ENCODE data around the gene RAD51B. TPM values are rescaled to one million over a fixed set of nuclear protein-coding genes. Genes with fewer than 3 reads are reported as not detected.
A peak's percentile ranks its signal among the peaks of the same experiment; 100 is the strongest.

Gene RAD51B
- total and polyA plus RNA-seq, 4 donors, result 2.5 to 95.0 (median 9.6) TPM

DNA sequence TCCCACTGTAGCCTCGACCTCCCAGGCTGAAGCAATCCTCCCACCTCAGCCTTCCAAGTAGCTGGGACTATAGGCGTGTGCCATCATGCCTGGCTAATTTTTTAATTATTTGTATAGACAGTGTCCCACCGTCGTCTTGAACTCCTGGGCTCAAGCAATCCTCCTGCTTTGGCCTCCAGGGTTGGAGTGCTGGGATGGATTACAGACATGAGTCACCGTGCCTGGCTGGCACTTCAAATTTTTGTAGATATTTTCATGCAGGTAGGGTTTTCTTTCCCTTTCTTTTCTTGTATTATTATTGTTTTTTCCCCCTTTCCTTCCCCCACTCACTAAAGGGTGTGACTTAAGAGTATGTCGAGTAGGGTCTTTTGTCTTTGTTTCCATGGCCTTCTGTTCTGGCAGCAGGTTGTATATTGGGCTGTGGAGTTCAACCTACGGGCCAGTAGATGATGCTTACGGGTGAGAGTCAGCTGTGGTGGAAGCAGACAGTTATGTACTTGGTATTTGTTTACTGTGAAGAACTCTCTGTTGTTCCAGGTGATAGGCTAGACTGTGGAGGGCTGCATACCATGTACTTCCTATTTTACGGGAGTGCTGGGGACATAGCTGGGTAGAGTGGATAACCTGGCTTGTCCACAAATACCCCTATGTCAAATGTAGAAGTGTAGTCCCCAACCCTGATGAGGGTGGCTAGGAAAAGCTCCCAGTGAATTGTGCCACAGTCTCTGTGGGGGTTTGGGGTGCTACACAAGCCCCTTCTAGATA lies 30.7 kb downstream of the RAD51B start:
- Histone ChIP-seq H3K4me1 (ENCODE audit: control insufficient read depth in 5 of 5, insufficient read depth in 5 of 5, low read length in 5 of 5) (no peaks in the 10 kb centered on the region), H3K27me3 (ENCODE audit: control insufficient read depth in 3 of 3, insufficient read depth in 3 of 3, low read length in 2 of 3) (no peaks in the 10 kb centered on the region), H3K9me3 (ENCODE audit: control insufficient read depth in 4 of 4, insufficient read depth in 3 of 4, low read length in 3 of 4) (peaks cover 0 to 6% (median 2%) of the 10 kb centered on the region in 4 donors), H3K27ac (ENCODE audit: low read depth in 1 of 2, low read length in 1 of 2) (no peak overlapping the region), H3K36me3 (ENCODE audit: control insufficient read depth in 4 of 4, insufficient read depth in 4 of 4, low read length in 4 of 4) (no peaks in the 10 kb centered on the region), H3K9ac (ENCODE audit: insufficient read depth in 1 of 2, low read length in 2 of 2) (no peak overlapping the region), H3K4me3 (no peak overlapping the region)
- ATAC-seq (ENCODE audit: insufficient read depth, low FRiP score), result no peak
- no peak for DNase-seq
- 88 to 92% methylated on average over 9 of the region's 9 CpGs for WGBS, 2 donors
- TF ChIP-seq, protein P1, sequence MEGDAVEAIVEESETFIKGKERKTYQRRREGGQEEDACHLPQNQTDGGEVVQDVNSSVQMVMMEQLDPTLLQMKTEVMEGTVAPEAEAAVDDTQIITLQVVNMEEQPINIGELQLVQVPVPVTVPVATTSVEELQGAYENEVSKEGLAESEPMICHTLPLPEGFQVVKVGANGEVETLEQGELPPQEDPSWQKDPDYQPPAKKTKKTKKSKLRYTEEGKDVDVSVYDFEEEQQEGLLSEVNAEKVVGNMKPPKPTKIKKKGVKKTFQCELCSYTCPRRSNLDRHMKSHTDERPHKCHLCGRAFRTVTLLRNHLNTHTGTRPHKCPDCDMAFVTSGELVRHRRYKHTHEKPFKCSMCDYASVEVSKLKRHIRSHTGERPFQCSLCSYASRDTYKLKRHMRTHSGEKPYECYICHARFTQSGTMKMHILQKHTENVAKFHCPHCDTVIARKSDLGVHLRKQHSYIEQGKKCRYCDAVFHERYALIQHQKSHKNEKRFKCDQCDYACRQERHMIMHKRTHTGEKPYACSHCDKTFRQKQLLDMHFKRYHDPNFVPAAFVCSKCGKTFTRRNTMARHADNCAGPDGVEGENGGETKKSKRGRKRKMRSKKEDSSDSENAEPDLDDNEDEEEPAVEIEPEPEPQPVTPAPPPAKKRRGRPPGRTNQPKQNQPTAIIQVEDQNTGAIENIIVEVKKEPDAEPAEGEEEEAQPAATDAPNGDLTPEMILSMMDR (IDR thresholded peaks at IDR 0.05; ENCODE audit: control extremely low read depth, extremely low read depth), result no peak

DNA sequence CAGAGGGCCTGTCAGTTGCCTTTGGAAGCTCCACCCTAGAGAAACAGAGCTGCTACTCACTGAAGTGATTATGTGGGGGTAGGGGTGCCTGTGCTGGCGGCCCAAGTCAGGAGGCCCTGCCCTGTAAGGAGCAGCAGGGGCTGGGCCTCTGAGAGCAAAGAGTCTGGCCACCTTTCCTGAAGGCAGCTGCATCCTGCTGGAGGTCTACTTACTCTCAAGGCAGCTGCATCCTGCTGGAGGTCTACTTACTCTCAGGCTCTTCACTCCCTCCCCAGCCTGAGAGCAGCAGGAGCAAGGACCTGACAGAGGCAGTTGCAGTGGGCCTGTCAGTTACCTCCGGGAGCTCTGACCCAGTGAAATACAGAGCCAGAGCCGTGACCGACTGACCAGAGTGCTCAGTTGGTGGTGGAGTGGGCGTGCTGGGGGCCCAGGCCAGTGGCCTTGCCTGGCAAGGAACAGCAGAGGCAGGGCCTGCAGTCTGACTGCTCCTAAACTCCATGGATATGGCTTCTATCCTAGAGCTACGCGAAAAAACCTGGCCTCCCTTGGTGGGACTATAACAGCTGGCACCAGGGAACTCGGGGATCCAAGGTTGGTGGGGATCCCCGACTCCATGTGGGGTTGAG lies 32.3 kb downstream of the RAD51B start:
- Histone ChIP-seq H3K36me3 (ENCODE audit: control insufficient read depth in 4 of 4, insufficient read depth in 4 of 4, low read length in 4 of 4) (no peaks in the 10 kb centered on the region), H3K9me3 (ENCODE audit: control insufficient read depth in 4 of 4, insufficient read depth in 3 of 4, low read length in 3 of 4) (peaks cover 0 to 3% (median 0%) of the 10 kb centered on the region in 4 donors), H3K27ac (ENCODE audit: low read depth in 1 of 2, low read length in 1 of 2) (no peak overlapping the region), H3K4me3 (no peak overlapping the region), H3K9ac (ENCODE audit: insufficient read depth in 1 of 2, low read length in 2 of 2) (no peak overlapping the region), H3K27me3 (ENCODE audit: control insufficient read depth in 3 of 3, insufficient read depth in 3 of 3, low read length in 2 of 3) (no peaks in the 10 kb centered on the region), H3K4me1 (ENCODE audit: control insufficient read depth in 5 of 5, insufficient read depth in 5 of 5, low read length in 5 of 5) (no peaks in the 10 kb centered on the region)
- peak in 1 of 3 donors; percentile 11 for DNase-seq
- no peak for ATAC-seq (ENCODE audit: insufficient read depth, low FRiP score)
- WGBS, 2 donors, result 72 to 83% methylated on average over 9 of the region's 9 CpGs
- TF ChIP-seq, protein P1 (IDR thresholded peaks at IDR 0.05; ENCODE audit: control extremely low read depth, extremely low read depth), result no peak

DNA sequence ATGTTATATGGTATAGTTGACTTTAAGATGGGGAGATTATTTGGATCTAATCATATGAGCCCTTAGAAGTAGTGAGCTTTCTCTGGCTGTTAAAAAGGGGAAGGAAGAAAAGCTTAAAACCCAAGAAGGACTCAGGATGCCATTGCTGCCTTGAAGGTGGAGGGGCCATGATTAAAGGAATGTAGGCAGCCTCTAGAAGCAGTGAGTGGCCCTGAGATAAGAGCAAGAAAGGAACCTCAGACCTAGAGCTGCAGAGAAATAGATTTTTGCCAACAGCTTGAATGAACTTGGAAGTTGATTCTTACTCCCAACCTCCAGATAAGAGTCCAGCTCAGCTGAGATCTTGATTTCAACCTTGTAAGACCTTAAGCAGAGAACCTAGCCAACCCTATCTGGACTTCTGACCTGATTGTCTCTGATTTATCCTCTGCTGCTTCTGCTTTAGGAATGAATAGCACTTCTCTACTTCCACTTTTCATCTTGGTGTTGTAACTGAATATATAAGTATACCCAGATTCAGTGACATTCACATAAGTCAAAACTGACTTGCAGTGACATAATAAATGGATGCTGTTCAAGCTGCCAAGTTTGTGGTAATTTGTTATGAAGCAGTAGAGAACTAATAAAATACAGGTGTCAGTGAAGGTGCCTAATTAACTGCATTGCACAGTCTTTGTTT lies 33.5 kb downstream of the RAD51B start:
- H3K36me3 ChIP-seq (ENCODE audit: control insufficient read depth in 4 of 4, insufficient read depth in 4 of 4, low read length in 4 of 4), result no peaks in the 10 kb centered on the region
- H3K27ac ChIP-seq (ENCODE audit: low read depth in 1 of 2, low read length in 1 of 2), result no peak overlapping the region
- no peaks in the 10 kb centered on the region for H3K27me3 ChIP-seq (ENCODE audit: control insufficient read depth in 3 of 3, insufficient read depth in 3 of 3, low read length in 2 of 3)
- H3K9me3 ChIP-seq (ENCODE audit: control insufficient read depth in 4 of 4, insufficient read depth in 3 of 4, low read length in 3 of 4), result peaks cover 0 to 3% (median 0%) of the 10 kb centered on the region in 4 donors
- H3K4me3 ChIP-seq, result no peak overlapping the region
- TF ChIP-seq, protein P1 (IDR thresholded peaks at IDR 0.05; ENCODE audit: control extremely low read depth, extremely low read depth), result no peak
- no peaks in the 10 kb centered on the region for H3K4me1 ChIP-seq (ENCODE audit: control insufficient read depth in 5 of 5, insufficient read depth in 5 of 5, low read length in 5 of 5)
- no peak for DNase-seq
- ATAC-seq (ENCODE audit: insufficient read depth, low FRiP score), result peak; percentile 62
- no peak overlapping the region for H3K9ac ChIP-seq (ENCODE audit: insufficient read depth in 1 of 2, low read length in 2 of 2)
